A549 (cell line): ENCODE data around the gene F5. TPM values are rescaled to one million over a fixed set of nuclear protein-coding genes. Genes with fewer than 3 reads are reported as not detected.

ENCODE experiments used
- ATAC-seq, 2 experiments: fragments of 200-7000 bp in 1 of 2; fragments of >200 bp in 1 of 2; cut with Nextera tagmentation in 1 of 2; cut with Tn5 transposase in 1 of 2; 3 replicates each; pipeline versions ENCODE4 v1.8.0 to v1.9.1; 2018 to 2020; ENCODE audit warnings: mild to moderate bottlenecking in 1 of 2, moderate library complexity in 1 of 2
- CTCF ChIA-PET: fragments of 300-600 bp; sonication (Branson Sonifier 250); formaldehyde crosslinking; extraction: SDS; loops from one replicate; lab custom pipeline; 2021; ENCODE audit warnings: antibody characterized with exemption, inconsistent platforms; lab: Yijun Ruan, JAX
- POLR2A ChIA-PET: fragments of 350-600 bp; formaldehyde crosslinking; extraction: SDS; loops from one replicate; lab custom pipeline; 2021; ENCODE audit warnings: antibody characterized with exemption, inconsistent platforms; lab: Yijun Ruan, JAX
- DNase-seq, 2 experiments: peaks; one replicate each; pipeline versions ENCODE4 v3.0.0 to v3.0.0-alpha.2; 2011 to 2016; ENCODE audit warnings: low read depth in 1 of 2, low spot score in 1 of 2
- FAIRE-seq: peaks from 2 replicates; lab custom pipeline; 2011; peaks lifted over from hg19 to GRCh38; lab: Jason Lieb, UNC
- H3K27ac ChIP-seq, 2 experiments: fragments of >200 bp; sonication (Bioruptor Twin); formaldehyde crosslinking; 3 replicates each; pipeline ENCODE4 v1.5.1; 2016 to 2017
- H3K4me1 ChIP-seq: fragments of >200 bp; sonication (Bioruptor Twin); formaldehyde crosslinking; 3 replicates; pipeline ENCODE4 v1.6.1; 2016
- H3K4me2 ChIP-seq: fragments of >200 bp; sonication (Bioruptor Twin); formaldehyde crosslinking; 3 replicates; pipeline ENCODE4 v1.6.1; 2016
- H3K4me3 ChIP-seq: fragments of >200 bp; sonication (Bioruptor Twin); formaldehyde crosslinking; 3 replicates; pipeline ENCODE4 v1.5.1; 2016
- H3K9me3 ChIP-seq: fragments of >200 bp; sonication (Bioruptor Twin); formaldehyde crosslinking; 3 replicates; pipeline ENCODE4 v1.6.1; 2016
- BHLHE40 ChIP-seq: IDR thresholded peaks from 2 replicates; pipeline ENCODE4 v1.6.1; 2012; ENCODE audit warnings: low read depth, low read length, inconsistent platforms
- CBX8 ChIP-seq: fragments of 200-600 bp; sonication (generic); IDR thresholded peaks from 2 replicates; pipeline ENCODE4 v1.6.1; 2016
- CEBPB ChIP-seq, 2 experiments: fragments of >200 bp in 1 of 2; sonication (Bioruptor Twin) in 1 of 2; formaldehyde crosslinking in 1 of 2; IDR thresholded peaks; 2 replicates each; pipeline ENCODE4 v1.6.1; 2012 to 2016
- CHD4 ChIP-seq: fragments of 200-600 bp; sonication (generic); IDR thresholded peaks from 2 replicates; pipeline ENCODE4 v1.6.1; 2016; ENCODE audit warnings: antibody characterized with exemption, mild to moderate bottlenecking, borderline replicate concordance
- EP300 ChIP-seq, 2 experiments: fragments of >200 bp; sonication (Bioruptor Twin); formaldehyde crosslinking; IDR thresholded peaks; 2 replicates in 1 of 2; 3 replicates in 1 of 2; pipeline ENCODE4 v1.6.1; 2016 to 2017
- ESRRA ChIP-seq: fragments of 150-350 bp; IDR thresholded peaks from 2 replicates; pipeline ENCODE4 v1.6.1; 2014; ENCODE audit warnings: mild to moderate bottlenecking, low read length, borderline replicate concordance
- FOSB ChIP-seq: fragments of 250-450 bp; sonication (Bioruptor Pico); IDR thresholded peaks from 2 replicates; pipeline ENCODE4 v1.5.0; 2020; ENCODE audit warnings: mild to moderate bottlenecking, moderate library complexity
- FOSL2 ChIP-seq, 2 experiments: fragments of 450-650 bp in 1 of 2; fragments of >200 bp in 1 of 2; sonication (Bioruptor Twin) in 1 of 2; formaldehyde crosslinking; IDR thresholded peaks; 2 replicates each; pipeline versions ENCODE4 v1.5.0 to v1.6.1; 2016 to 2020; ENCODE audit warnings: mild to moderate bottlenecking in 1 of 2, moderate library complexity in 1 of 2
- HDAC2 ChIP-seq: fragments of 200-600 bp; sonication (generic); IDR thresholded peaks from 2 replicates; pipeline ENCODE4 v1.6.1; 2016
- HOXB5 ChIP-seq: fragments of 250-450 bp; sonication (Bioruptor Pico); IDR thresholded peaks from 2 replicates; pipeline ENCODE4 v1.5.0; 2020; ENCODE audit warnings: mild to moderate bottlenecking, moderate library complexity
- MAFK ChIP-seq: fragments of 450-650 bp; IDR thresholded peaks from 2 replicates; pipeline ENCODE4 v1.6.1; 2014; ENCODE audit not compliant: partially characterized antibody
- NR3C1 ChIP-seq: fragments of >200 bp; sonication (Bioruptor Twin); formaldehyde crosslinking; IDR thresholded peaks from 3 replicates; pipeline ENCODE4 v1.6.1; 2017
- PHF8 ChIP-seq: fragments of 200-600 bp; sonication (generic); IDR thresholded peaks from 2 replicates; pipeline ENCODE4 v1.6.1; 2016; ENCODE audit warnings: low read depth, mild to moderate bottlenecking, antibody characterized with exemption, moderate library complexity, borderline replicate concordance
- RNF2 ChIP-seq: fragments of 200-600 bp; sonication (generic); IDR thresholded peaks from 2 replicates; pipeline ENCODE4 v1.6.1; 2016; ENCODE audit warnings: low read depth, mild to moderate bottlenecking, antibody characterized with exemption, moderate library complexity, borderline replicate concordance
- SMC3 ChIP-seq: fragments of >200 bp; sonication (Bioruptor Twin); formaldehyde crosslinking; IDR thresholded peaks from 3 replicates; pipeline ENCODE4 v1.6.1; 2018; ENCODE audit warnings: inconsistent platforms
- SREBF2 ChIP-seq: fragments of 450-650 bp; IDR thresholded peaks from 2 replicates; pipeline ENCODE4 v1.6.1; 2014; ENCODE audit warnings: mild to moderate bottlenecking, moderate library complexity
- TFCP2L1 ChIP-seq: fragments of 250-450 bp; sonication (Bioruptor Pico); IDR thresholded peaks from 2 replicates; pipeline ENCODE4 v1.5.0; 2021; ENCODE audit warnings: mild to moderate bottlenecking
- TP53 ChIP-seq: fragments of 250-450 bp; sonication (Bioruptor Pico); IDR thresholded peaks from 2 replicates; pipeline ENCODE4 v1.5.0; 2021; ENCODE audit warnings: mild to moderate bottlenecking, moderate library complexity
- ZFP36 ChIP-seq: fragments of 450-650 bp; IDR thresholded peaks from 2 replicates; pipeline ENCODE4 v1.6.1; 2014; ENCODE audit warnings: borderline replicate concordance; ENCODE audit not compliant: partially characterized antibody
- WGBS: methylation state at CpG from one replicate; pipeline ENCODE4 v1.1.6; 2017; ENCODE audit errors: missing lambda C conversion rate; 5-methylcytosine and 5-hydroxymethylcytosine counted together
- polyA plus RNA-seq, 4 experiments: library from polyadenylated mRNA; depleted of rRNA in 3 of 4; stranded (reverse); fragments of >200 nt; fragmentation: RNase III in 1 of 4; extraction: RNeasy Plus Mini Kit Qiagen cat#74134 plus additional on column Dnase treatment in 1 of 4; gene quantifications; 2 replicates in 3 of 4; 3 replicates in 1 of 4; pipeline ENCODE4 v1.2.3, GENCODE V29; 2011 to 2017
- TF ChIP-seq, protein P1 (sequence below): fragments of 150-350 bp; IDR thresholded peaks from 2 replicates; pipeline ENCODE4 v1.6.1; 2014; ENCODE audit warnings: low read depth, mild to moderate bottlenecking, low read length
- TF ChIP-seq, protein P2 (sequence below): IDR thresholded peaks from 2 replicates; pipeline ENCODE4 v1.6.1; 2012
- TF ChIP-seq, protein P3 (sequence below): fragments of 250-450 bp; sonication (Bioruptor Pico); IDR thresholded peaks from 2 replicates; pipeline ENCODE4 v1.5.0; 2020; ENCODE audit warnings: low read depth, mild to moderate bottlenecking, moderate library complexity
- TF ChIP-seq, protein P4 (sequence below): fragments of >200 bp; sonication (Bioruptor Twin); formaldehyde crosslinking; IDR thresholded peaks from 3 replicates; pipeline ENCODE4 v1.6.1; 2016
- TF ChIP-seq, protein P5 (sequence below): fragments of >200 bp; sonication (Bioruptor Twin); formaldehyde crosslinking; IDR thresholded peaks from 3 replicates; pipeline ENCODE4 v1.5.1; 2016

F5 gene
- polyA plus RNA-seq, 2 of the 4 experiments (the other 2 are of a cell fraction) = 0.04 to 0.36 TPM

DNA sequence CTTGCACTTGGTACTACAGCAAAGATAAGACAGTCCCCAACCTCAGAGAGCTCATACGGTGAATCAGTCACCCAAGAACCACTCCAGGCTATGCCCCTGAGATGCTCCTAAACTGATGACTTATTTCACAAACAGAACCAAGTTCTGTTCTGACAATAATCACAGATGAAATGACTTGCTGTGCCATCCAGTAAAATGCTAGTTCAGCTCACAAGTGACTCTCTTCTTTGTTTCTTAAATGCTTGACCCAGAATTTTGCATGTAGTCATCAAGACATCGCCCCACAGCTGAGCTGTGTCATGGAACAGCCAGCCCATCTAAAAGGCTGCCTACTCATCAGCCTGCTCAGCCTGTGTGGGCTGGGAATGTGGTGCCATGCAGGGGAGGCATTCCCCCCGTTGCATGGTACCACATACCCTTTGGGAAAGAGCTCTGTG, 94.4 kb downstream of the F5 start:
- DNase-seq (no peak), FAIRE-seq (no peak), ATAC-seq (0 out of 6 replicates have a peak, but pooled peaks of 1 of the 2 experiments have one; percentile 19)
- WGBS = 66% methylated on average over 3 of the region's 3 CpGs
- ChIA-PET POLR2A (no interaction called here), CTCF (no interaction called here)
- Histone ChIP-seq H3K4me3 (no peak overlapping the region), H3K9me3 (no peaks in the 10 kb centered on the region), H3K4me2 (no peak overlapping the region), H3K27ac (no peak overlapping the region), H3K4me1 (peaks cover 3% of the 10 kb centered on the region; the same call in 2 of the 3 replicates)
- TF ChIP-seq RNF2 = no peak
- TF ChIP-seq, protein P1, sequence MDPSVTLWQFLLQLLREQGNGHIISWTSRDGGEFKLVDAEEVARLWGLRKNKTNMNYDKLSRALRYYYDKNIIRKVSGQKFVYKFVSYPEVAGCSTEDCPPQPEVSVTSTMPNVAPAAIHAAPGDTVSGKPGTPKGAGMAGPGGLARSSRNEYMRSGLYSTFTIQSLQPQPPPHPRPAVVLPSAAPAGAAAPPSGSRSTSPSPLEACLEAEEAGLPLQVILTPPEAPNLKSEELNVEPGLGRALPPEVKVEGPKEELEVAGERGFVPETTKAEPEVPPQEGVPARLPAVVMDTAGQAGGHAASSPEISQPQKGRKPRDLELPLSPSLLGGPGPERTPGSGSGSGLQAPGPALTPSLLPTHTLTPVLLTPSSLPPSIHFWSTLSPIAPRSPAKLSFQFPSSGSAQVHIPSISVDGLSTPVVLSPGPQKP = no peak
- TF ChIP-seq TFCP2L1 (CRISPR knock-in tag) = no peak
- TF ChIP-seq CBX8 = no peak
- no peak for TF ChIP-seq FOSL2 (IDR thresholded peaks at IDR 0.05)
- no peak for TF ChIP-seq FOSL2 (CRISPR knock-in tag; IDR thresholded peaks at IDR 0.05)
- TF ChIP-seq PHF8 = no peak
- TF ChIP-seq SREBF2 = no peak
- no peak for TF ChIP-seq ZFP36
- TF ChIP-seq, protein P2, sequence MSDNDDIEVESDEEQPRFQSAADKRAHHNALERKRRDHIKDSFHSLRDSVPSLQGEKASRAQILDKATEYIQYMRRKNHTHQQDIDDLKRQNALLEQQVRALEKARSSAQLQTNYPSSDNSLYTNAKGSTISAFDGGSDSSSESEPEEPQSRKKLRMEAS = no peak
- no peak for TF ChIP-seq EP300 (IDR thresholded peaks at IDR 0.05)

DNA sequence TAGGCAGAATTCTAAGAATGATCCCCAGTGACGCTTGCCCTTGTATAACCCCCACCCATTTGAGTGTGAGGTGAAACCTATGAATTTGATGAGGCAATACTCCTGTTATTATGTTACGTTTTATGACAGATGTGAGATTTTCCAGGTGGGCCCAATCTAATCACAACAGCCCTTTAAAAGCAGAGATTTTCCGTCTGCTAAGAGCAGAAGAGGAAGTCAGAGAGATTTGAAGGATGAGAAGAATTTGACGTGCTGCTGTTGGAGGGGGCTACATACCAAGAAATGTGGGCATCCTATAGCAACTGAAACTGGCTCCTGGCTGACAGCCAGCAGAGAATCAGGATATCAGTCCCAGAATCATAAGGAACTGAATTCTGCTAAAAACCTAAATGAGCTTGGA, 98.1 kb downstream of the F5 start:
- Histone ChIP-seq H3K27ac (no peak overlapping the region; a peak in 1 of 6 replicates), H3K4me1 (peaks cover 18% of the 10 kb centered on the region; the same call in 2 of the 3 replicates), H3K4me2 (no peak overlapping the region), H3K4me3 (no peak overlapping the region), H3K9me3 (no peaks in the 10 kb centered on the region)
- no peak for DNase-seq
- no peak for FAIRE-seq
- no peak for ATAC-seq
- 88% methylated on average over 4 of the region's 4 CpGs for WGBS
- ChIA-PET POLR2A (no interaction called here), CTCF (no interaction called here)
- TF ChIP-seq, protein P3, sequence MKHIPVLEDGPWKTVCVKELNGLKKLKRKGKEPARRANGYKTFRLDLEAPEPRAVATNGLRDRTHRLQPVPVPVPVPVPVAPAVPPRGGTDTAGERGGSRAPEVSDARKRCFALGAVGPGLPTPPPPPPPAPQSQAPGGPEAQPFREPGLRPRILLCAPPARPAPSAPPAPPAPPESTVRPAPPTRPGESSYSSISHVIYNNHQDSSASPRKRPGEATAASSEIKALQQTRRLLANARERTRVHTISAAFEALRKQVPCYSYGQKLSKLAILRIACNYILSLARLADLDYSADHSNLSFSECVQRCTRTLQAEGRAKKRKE = no peak
- TF ChIP-seq ESRRA = no peak
- no peak for TF ChIP-seq HDAC2
- TF ChIP-seq TP53 (CRISPR knock-in tag) = no peak
- no peak for TF ChIP-seq NR3C1
- TF ChIP-seq CEBPB (IDR thresholded peaks at IDR 0.05) = no peak
- no peak for TF ChIP-seq SMC3
- no peak for TF ChIP-seq BHLHE40
- no peak for TF ChIP-seq EP300 (IDR thresholded peaks at IDR 0.05)
- no peak for TF ChIP-seq CHD4
- no peak for TF ChIP-seq FOSB (CRISPR knock-in tag)
- TF ChIP-seq HOXB5 (CRISPR knock-in tag) = no peak
- TF ChIP-seq MAFK = no peak
- TF ChIP-seq, protein P4, sequence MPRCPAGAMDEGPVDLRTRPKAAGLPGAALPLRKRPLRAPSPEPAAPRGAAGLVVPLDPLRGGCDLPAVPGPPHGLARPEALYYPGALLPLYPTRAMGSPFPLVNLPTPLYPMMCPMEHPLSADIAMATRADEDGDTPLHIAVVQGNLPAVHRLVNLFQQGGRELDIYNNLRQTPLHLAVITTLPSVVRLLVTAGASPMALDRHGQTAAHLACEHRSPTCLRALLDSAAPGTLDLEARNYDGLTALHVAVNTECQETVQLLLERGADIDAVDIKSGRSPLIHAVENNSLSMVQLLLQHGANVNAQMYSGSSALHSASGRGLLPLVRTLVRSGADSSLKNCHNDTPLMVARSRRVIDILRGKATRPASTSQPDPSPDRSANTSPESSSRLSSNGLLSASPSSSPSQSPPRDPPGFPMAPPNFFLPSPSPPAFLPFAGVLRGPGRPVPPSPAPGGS = no peak
- TF ChIP-seq, protein P5, sequence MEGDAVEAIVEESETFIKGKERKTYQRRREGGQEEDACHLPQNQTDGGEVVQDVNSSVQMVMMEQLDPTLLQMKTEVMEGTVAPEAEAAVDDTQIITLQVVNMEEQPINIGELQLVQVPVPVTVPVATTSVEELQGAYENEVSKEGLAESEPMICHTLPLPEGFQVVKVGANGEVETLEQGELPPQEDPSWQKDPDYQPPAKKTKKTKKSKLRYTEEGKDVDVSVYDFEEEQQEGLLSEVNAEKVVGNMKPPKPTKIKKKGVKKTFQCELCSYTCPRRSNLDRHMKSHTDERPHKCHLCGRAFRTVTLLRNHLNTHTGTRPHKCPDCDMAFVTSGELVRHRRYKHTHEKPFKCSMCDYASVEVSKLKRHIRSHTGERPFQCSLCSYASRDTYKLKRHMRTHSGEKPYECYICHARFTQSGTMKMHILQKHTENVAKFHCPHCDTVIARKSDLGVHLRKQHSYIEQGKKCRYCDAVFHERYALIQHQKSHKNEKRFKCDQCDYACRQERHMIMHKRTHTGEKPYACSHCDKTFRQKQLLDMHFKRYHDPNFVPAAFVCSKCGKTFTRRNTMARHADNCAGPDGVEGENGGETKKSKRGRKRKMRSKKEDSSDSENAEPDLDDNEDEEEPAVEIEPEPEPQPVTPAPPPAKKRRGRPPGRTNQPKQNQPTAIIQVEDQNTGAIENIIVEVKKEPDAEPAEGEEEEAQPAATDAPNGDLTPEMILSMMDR = no peak
